ENCODE data around the gene HOXD12. TPM values are rescaled to one million over a fixed set of nuclear protein-coding genes. Genes with fewer than 3 reads are reported as not detected.

The HOXD12 gene
- total RNA-seq, 1 experiment from 2014 or later = 0.13 TPM

- H3K4me3 ChIP-seq (ENCODE audit: low read depth in 2 of 2, low read length in 2 of 2) = no peak overlapping the region
- no TSS peak for BruUV-seq (replicated peaks)
- intact Hi-C loops (cut with micrococcal nuclease; ENCODE audit: unreplicated experiment) (no loop called here), in situ Hi-C loops (cut with HindIII; ENCODE audit: low pct_unique_long_range_greater_than_20kb, low sequenced_read_pairs) (no loop called here)
- DNase-seq (ENCODE audit: low read depth, low spot score) (no peak), ATAC-seq (no peak)
- peaks cover 5% of the 10 kb centered on the region; the same call in 1 of the 2 replicates for H3K27me3 ChIP-seq (ENCODE audit: control insufficient read depth, insufficient read depth, low read length)
- ChIA-PET CTCF (no interaction called here), POLR2A (no interaction called here)
- no peaks in the 10 kb centered on the region for H3K9me3 ChIP-seq (ENCODE audit: control insufficient read depth, insufficient read depth, low read depth, low read length)
- no peak overlapping the region for H3K27ac ChIP-seq (ENCODE audit: low read length)
- 0 out of 2 replicates have a peak, but pooled peaks cover 3% of the 10 kb centered on the region for H3K4me1 ChIP-seq (ENCODE audit: control insufficient read depth, insufficient read depth, low read length)
- no peaks in the 10 kb centered on the region for H3K36me3 ChIP-seq (ENCODE audit: control insufficient read depth, insufficient read depth, low read length)
- TF ChIP-seq SIN3A (IDR thresholded peaks at IDR 0.05; ENCODE audit: borderline replicate concordance, insufficient read depth, low read depth, low read length) = no peak
- no peak for TF ChIP-seq TCF7L2 (IDR thresholded peaks at IDR 0.05; ENCODE audit: low read depth, low read length)
- TF ChIP-seq, protein P1, sequence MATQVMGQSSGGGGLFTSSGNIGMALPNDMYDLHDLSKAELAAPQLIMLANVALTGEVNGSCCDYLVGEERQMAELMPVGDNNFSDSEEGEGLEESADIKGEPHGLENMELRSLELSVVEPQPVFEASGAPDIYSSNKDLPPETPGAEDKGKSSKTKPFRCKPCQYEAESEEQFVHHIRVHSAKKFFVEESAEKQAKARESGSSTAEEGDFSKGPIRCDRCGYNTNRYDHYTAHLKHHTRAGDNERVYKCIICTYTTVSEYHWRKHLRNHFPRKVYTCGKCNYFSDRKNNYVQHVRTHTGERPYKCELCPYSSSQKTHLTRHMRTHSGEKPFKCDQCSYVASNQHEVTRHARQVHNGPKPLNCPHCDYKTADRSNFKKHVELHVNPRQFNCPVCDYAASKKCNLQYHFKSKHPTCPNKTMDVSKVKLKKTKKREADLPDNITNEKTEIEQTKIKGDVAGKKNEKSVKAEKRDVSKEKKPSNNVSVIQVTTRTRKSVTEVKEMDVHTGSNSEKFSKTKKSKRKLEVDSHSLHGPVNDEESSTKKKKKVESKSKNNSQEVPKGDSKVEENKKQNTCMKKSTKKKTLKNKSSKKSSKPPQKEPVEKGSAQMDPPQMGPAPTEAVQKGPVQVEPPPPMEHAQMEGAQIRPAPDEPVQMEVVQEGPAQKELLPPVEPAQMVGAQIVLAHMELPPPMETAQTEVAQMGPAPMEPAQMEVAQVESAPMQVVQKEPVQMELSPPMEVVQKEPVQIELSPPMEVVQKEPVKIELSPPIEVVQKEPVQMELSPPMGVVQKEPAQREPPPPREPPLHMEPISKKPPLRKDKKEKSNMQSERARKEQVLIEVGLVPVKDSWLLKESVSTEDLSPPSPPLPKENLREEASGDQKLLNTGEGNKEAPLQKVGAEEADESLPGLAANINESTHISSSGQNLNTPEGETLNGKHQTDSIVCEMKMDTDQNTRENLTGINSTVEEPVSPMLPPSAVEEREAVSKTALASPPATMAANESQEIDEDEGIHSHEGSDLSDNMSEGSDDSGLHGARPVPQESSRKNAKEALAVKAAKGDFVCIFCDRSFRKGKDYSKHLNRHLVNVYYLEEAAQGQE (IDR thresholded peaks at IDR 0.05; ENCODE audit: insufficient read depth in 1 of 2, low read depth in 2 of 2, low read length in 1 of 2) = no peak
- no peak for TF ChIP-seq POLR2AphosphoS5 (IDR thresholded peaks at IDR 0.05; ENCODE audit: low read depth, low read length)
- no peak for TF ChIP-seq CTCF (IDR thresholded peaks at IDR 0.05)
These were observed 15.5 kb downstream of the HOXD12 start for GRCh38 chr2:176114930-176115625.

- Histone ChIP-seq H3K4me3 (ENCODE audit: low read depth in 2 of 2, low read length in 2 of 2) (no peak within 1 kb of the TSS), H3K27ac (ENCODE audit: low read length) (no peak within 1 kb of the TSS), H3K9me3 (ENCODE audit: control insufficient read depth, insufficient read depth, low read depth, low read length) (no peaks in the 10 kb centered on the region), H3K27me3 (ENCODE audit: control insufficient read depth, insufficient read depth, low read length) (peaks cover 2% of the 10 kb centered on the region; the same call in 1 of the 2 replicates), H3K4me1 (ENCODE audit: control insufficient read depth, insufficient read depth, low read length) (0 out of 2 replicates have a peak, but pooled peaks cover 3% of the 10 kb centered on the region), H3K36me3 (ENCODE audit: control insufficient read depth, insufficient read depth, low read length) (no peaks in the 10 kb centered on the region)
- intact Hi-C loops (cut with micrococcal nuclease; ENCODE audit: unreplicated experiment) (no loop called here), in situ Hi-C loops (cut with HindIII; ENCODE audit: low pct_unique_long_range_greater_than_20kb, low sequenced_read_pairs) (no loop called here)
- DNase-seq (ENCODE audit: low read depth, low spot score) (no peak), ATAC-seq (no peak)
- TF ChIP-seq TCF7L2 (IDR thresholded peaks at IDR 0.05; ENCODE audit: low read depth, low read length) (no peak), SIN3A (IDR thresholded peaks at IDR 0.05; ENCODE audit: borderline replicate concordance, insufficient read depth, low read depth, low read length) (no peak), CTCF (IDR thresholded peaks at IDR 0.05) (no peak), POLR2AphosphoS5 (IDR thresholded peaks at IDR 0.05; ENCODE audit: low read depth, low read length) (no peak)
- TF ChIP-seq, protein P1 (IDR thresholded peaks at IDR 0.05; ENCODE audit: insufficient read depth in 1 of 2, low read depth in 2 of 2, low read length in 1 of 2) = no peak
- ChIA-PET POLR2A (no interaction called here), CTCF (no interaction called here)
- no TSS peak for BruUV-seq (replicated peaks)
These were observed 16.6 kb downstream of the HOXD12 start, which contains the start of gene HOXD10 for GRCh38 chr2:176115883-176116813. Gene HOXD10 (plus strand): TSS chr2:176116778. CDS start chr2:176116834, 56 bp downstream.

Measured in Panc1 (cell line).